CD4-positive, alpha-beta T cell treated with Interleukin-2 at 100 ng/mL for 4 hours (primary cell): ENCODE data around the gene RIPOR1.
A peak's percentile ranks its signal among the peaks of the same experiment; 100 is the strongest.

Source experiments
- DNase-seq: peaks from one replicate; pipeline ENCODE4 v3.0.0-alpha.2; 2020; ENCODE audit warnings: low spot score

Gene RIPOR1

DNA sequence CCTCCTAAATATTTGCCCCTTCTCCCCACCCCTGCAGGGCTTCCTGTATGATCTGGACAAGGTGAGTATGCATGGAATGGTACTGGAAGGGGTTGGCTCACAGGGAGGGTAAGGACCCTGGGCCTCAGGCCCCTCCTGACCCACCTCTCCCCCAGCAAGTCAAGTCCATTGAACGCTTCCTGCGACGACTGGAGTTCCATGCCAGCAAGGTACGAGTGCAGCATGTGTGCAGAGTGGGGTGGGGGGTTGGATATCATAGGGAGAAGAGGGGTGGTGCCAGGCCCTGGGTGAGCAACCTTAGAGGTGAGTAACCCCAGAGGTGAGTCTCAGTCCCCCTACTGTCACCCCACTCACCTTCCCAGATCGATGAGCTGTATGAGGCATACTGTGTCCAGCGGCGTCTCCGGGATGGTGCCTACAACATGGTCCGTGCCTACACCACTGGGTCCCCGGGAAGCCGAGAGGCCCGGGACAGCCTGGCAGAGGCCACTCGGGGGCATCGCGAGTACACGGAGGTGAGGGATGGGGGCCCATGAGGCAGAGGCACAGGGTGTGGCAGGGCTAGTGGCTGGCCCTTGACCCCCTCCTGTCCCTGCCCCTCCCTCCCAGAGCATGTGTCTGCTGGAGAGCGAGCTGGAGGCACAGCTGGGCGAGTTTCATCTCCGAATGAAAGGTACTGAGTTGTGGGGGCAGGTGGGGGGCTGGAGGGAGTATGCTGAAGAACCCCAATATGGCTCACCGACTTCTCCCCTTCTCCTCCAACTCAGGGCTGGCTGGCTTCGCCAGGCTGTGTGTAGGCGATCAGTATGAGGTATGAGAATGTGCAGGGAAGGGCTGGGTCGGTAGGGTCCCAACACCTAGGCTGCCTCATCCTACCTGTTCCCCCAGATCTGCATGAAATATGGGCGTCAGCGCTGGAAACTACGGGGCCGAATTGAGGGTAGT lies 11.3 kb downstream of the RIPOR1 start:
- no peak for DNase-seq

DNA sequence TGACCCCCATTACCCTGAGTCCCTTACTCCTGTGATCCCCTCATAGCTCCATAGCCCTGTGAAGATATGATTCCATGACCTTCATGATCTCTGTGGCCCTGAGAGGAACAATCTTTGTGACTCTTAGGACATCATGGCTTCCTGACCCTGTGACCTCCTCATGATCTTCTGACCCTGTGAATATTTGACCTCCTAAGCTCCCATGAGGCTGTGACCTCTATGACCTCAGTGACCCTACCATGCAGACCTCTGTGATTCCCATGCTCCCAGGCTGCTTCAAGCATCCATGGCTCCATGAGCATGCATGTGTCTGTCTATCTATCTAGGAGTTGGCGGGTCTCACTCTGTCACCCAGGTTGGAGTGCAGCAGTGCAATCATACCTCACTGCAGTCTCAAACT lies 12.1 kb downstream of the RIPOR1 start:
- no peak for DNase-seq

DNA sequence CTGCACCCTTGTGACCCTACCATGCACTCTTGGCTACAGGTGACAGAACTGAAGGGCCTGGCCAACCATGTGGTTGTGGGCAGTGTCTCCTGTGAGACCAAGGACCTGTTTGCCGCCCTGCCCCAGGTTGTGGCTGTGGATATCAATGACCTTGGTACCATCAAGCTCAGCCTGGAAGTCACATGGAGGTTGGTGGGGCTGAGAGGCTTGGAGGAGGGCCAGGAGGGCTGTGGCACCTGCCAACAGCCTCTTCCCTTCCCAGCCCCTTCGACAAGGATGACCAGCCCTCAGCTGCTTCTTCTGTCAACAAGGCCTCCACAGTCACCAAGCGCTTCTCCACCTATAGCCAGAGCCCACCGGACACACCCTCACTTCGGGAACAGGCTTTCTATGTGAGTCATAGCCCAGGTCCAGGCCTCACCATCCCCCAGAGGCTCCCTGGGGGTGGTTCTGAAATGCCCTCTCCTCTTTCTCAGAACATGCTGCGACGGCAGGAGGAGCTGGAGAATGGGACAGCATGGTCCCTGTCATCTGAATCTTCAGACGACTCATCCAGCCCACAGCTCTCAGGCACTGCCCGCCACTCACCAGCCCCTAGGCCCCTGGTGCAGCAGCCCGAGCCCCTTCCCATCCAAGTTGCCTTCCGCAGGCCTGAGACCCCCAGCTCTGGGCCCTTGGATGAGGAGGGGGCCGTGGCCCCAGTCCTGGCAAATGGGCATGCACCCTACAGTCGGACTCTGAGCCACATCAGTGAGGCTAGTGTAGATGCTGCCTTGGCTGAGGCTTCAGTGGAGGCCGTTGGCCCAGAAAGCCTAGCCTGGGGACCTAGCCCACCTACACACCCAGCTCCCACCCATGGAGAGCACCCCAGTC lies 13.0 kb downstream of the RIPOR1 start:
- DNase-seq, result no peak

DNA sequence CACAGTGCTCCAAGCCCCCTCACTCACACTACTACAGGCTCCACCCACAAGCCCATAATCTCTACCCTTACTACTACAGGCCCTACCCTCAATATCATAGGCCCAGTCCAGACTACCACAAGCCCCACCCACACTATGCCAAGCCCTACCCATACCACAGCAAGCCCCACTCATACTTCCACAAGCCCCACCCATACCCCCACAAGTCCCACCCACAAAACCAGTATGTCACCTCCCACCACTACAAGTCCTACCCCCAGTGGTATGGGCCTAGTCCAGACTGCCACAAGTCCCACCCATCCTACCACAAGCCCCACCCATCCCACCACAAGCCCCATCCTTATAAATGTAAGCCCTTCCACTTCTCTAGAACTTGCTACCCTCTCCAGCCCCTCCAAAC lies 13.8 kb downstream of the RIPOR1 start:
- peak; percentile 89 for DNase-seq

DNA sequence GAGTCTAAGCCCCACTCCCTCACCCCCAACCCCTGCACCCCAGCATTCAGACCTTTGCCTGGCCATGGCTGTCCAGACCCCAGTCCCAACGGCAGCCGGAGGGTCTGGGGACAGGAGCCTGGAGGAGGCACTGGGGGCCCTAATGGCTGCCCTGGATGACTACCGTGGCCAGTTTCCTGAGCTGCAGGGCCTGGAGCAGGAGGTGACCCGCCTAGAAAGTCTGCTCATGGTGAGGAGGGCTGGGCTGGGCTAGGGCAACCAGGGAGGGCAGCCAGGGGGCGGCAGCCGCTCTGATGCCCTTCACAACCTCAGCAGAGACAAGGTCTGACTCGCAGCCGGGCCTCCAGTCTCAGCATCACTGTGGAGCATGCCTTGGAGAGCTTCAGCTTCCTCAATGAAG lies 14.4 kb downstream of the RIPOR1 start:
- DNase-seq, result no peak

DNA sequence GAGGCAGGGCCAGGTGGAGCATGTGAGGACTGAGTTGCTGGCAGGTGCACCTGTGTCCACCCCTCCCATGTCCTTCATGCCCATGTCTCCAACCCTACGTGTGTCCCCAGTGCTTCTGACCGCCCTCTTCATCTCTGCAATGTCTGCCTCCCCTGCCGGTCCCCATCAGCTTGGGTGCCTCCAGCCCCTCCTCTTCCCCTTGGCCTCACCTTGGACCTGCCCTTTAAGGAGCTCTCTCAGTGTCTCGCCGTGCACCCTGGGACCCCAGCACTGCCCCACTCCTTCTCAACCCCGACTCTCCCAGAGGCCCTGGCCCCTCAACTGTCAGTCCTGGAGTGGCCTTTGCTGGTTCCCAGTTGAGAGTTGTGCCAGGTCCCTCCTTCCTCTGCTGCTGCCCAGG lies 15.0 kb downstream of the RIPOR1 start:
- no peak for DNase-seq

DNA sequence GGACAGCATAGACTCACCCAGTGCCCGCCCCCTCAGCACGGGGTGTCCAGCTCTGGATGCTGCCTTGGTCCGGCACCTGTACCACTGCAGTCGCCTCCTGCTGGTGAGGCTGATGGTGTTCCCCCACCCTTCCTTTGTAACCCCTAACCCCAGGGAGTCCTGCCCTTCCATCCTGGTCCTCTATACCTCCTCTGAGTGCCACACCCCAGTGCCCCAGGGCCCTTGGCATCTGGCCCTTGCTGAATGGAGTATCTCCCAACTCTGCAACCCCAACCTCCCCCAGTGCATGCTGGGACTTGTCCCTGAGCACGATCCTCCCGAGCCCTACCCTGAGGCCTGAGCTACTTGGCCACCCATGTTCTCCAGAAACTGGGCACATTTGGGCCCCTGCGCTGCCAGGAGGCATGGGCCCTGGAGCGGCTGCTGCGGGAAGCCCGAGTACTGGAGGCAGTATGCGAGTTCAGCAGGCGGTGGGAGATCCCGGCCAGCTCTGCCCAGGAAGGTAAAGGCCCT lies 15.8 kb downstream of the RIPOR1 start:
- no peak for DNase-seq

DNA sequence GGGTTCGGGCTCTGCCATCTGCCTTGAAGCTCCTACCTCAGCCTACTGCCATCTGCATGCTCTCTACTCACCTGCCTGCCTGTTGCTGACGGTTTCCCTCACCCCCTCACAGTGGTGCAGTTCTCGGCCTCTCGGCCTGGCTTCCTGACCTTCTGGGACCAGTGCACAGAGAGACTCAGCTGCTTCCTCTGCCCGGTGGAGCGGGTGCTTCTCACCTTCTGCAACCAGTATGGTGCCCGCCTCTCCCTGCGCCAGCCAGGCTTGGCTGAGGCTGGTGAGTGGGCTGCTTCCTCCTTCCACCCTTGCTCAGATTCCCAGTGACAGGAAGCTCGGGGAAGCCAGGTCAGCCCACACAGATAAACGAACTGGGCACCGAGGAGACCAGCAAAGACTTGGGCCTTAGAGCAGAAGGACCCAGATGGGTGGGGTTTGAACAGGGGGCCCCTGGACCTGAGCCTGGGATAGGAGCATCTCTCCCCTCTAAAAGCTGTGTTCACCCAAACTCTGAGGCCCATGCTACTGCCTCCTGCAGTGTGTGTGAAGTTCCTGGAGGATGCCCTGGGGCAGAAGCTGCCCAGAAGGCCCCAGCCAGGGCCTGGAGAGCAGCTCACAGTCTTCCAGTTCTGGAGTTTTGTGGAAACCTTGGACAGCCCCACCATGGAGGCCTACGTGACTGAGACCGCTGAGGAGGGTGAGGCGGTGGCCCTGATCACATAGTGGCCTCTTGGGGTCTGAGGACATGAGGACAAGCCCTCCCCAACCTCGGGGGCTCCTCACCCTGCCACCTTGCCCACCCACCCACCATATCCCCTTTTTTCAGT lies 16.4 kb downstream of the RIPOR1 start:
- DNase-seq, result no peak

DNA sequence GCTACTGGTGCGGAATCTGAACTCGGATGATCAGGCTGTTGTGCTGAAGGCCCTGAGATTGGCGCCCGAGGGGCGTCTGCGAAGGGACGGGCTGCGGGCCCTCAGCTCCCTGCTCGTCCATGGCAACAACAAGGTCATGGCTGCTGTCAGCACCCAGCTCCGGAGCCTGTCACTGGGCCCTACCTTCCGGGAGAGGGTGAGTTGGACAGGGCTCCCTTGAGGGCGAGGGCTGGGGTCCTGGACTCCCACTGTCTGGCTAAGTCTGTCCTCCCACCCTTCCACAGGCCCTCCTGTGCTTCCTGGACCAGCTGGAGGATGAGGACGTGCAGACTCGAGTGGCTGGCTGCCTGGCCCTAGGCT lies 17.0 kb downstream of the RIPOR1 start:
- no peak for DNase-seq

DNA sequence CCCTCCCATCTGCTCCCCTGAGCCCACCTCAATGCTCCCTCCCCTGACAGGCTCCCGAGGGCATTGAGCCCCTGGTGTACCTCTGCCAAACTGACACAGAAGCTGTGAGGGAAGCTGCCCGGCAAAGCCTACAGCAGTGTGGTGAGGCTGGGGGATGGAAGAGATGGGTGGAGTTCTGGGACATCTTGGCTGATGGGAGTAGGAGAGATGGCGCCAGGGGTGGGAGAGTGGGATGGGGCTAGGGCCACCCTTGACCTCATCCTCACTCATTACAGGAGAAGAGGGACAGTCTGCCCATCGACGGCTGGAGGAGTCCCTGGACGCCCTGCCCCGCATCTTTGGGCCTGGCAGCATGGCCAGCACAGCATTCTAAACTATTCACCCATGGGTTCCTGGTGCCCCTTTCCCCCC lies 17.5 kb downstream of the RIPOR1 start:
- no peak for DNase-seq

DNA sequence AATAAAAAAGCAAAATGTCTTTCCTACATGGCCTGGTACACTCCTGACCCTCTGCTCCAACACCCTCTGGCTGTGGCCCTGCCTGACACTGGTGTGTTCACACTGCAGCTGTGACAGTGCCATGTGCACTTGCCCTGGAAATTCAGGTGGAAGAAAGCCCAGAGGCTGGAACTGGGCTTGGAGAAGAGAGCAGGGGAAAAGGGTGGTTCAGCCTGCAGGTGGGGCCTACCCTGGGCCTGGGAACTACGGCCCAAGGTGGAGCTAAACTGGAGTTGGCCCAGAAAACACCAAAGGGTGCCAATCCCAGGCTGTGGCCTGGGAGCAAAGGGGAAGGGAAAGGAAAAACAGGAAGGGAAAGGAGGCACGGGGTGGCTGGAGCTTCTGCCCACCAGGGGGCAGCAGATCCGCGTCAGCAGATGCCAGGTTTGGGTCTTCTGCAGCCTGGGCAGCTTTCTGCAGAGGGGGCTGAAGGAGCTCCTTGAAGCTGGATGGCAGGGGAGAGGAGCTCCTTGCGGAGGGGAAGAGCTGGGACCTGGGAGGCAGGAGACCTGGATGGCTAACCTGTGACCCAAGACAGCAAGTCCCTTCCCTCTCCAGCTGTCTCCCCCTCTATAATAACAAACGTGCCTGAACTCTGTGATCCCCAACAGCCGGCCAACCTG lies 18.3 kb downstream of the RIPOR1 start:
- DNase-seq, result peak; percentile 76

DNA sequence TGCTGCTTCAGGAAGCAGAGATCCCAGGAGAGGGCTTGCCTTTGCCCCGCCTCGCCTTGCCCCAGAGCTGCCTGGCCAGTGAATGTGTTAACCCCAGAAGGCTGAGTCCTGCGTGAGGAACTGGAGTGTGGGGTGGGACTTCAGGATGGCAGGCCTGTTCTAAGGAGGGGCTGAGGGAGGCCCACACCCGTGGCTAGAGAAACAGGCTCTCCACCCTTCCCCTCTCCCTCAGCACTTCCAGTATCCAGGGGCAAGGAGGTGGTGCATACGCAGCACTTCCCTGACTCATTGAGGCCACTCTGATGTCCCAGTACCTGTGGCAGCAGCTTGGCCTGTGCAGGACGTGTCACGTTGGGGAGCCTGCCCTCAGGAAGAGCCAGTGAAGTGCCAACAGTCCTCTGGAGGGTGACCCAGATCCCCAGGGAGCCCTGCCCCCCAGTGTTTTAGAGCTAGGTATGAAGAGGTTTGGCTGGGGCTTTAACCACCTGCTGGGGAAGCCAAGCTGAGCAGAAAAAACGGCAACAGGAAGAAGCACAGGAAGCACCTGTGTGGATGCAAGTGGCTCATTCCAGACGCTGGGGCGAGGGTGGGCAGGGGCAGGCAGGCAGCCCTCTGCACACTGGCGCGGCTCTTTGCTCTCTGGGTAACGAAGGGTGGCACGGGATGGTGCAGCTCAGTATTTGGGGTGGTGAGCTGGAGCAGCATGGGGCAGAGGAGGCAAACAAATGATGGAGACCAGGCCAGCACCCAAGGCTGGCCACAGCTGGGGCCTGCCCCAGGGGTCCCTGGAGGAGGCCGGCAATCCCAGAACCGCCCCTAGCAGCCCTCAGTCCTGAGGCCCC lies 19.0 kb downstream of the RIPOR1 start:
- DNase-seq, result peak; percentile 50

DNA sequence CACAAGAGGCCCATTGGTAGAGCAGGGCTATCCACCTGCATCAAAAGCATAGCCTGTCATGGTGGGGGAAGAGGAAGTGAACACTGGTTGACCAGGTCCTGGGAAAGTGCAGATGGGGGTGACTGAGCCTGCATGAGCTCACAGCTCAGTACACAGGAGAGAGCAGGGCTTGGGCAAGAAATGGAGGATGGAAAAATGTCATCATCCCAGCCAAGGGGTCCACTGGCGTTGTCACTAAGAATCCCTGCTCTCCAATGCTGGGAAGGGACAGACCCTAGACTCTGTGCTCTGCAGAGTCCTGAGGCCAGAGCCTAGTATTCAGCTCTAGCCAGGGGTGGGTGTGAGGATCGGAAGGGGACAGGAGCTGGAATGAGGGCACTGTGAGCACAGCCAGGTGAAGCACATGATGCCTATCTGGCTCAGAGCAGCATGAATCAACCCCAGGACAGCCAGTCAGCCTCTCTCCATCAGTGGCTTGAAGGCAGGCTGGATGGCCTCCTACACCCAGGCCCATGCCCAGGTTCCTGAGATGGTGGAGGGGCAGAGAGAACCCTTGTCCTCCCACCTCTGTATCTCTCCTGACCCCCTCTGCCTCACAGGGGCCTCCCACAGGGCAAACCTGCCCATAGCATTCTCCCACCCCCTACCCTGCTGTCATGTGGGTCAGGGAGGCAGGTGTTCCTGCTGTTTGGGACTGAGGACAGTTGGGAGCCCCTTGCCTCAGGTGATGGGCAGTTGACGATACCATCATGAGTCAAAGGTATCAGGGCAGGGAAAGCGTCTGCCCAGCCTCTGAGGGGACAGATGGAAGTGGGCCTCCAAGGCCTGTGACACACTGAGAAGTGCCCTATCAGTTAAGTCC lies 19.9 kb downstream of the RIPOR1 start:
- no peak for DNase-seq

DNA sequence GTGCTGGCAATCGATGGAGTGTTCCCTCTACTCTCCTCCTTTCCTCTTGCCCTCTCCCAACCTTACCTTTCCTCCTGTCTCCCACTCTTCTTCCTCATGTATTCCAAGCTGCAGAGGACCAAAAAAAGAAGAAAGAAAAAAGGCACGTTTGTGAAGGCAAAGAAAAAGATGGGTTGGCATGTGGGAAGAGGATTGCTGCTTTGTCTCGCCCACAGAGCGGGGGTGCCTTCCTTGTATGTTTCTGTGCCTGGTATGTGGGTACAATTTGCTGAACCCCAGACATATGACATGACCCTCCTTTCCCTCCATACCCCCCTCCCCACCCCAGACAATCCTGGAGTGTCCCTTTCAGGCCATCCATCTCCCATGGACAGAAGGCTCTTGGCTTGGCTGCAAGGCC lies 20.6 kb downstream of the RIPOR1 start:
- no peak for DNase-seq

DNA sequence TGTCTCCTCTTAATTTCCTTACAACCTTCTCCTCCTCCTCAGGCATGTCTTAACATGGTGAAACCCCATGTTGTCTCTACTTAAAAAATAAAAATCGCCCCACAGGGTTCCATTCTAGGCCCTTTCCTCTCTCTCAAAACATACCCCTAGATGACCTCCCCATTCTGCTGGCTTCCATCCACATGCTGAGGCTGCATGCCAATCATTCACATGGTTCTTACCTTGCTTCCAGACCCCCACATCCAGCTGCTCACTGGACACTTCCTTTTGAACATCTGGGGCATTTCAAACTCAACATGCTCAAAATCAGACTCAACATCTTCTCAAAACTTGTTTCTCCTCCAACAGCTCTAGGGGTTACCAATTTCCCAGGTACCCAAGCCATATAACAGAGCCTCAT lies 21.3 kb downstream of the RIPOR1 start:
- DNase-seq, result no peak

DNA sequence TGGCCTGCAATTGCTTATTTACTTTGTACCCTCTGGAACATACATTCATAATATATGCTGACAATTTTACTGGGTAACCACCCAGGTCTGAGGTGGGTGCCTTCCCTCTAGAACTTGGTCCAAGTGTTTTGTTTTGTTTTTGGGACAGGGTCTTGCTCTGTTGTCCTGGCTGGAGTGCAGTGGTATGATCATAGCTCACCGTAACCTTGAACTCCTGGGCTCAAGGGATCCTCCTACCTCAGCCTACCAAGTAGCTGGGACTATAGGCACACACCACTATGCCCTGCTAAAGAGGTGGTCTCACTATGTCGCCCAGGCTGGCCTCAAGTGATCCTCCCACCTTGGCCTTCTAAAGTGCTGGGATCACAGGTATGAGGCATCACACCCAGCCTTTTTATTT lies 22.5 kb downstream of the RIPOR1 start:
- no peak for DNase-seq

DNA sequence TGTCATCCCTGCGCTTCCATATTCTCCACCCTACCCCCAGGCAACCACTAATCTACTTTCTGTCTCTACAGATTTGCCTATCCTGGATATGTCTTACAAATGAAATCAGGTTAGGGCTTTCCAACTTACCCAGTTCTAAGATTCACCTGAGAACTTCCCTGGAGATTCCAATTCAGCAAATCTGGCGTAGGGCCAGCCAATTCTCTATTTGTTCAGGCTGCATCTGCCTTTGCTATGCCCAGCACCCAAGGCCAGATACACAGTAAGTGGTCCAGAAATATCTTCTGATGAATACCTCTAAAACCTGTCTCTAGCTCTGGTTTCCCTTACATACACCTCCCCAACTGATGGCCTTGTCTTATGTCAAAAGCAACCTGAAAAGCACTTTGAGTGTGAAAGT lies 23.3 kb downstream of the RIPOR1 start:
- DNase-seq, result no peak

DNA sequence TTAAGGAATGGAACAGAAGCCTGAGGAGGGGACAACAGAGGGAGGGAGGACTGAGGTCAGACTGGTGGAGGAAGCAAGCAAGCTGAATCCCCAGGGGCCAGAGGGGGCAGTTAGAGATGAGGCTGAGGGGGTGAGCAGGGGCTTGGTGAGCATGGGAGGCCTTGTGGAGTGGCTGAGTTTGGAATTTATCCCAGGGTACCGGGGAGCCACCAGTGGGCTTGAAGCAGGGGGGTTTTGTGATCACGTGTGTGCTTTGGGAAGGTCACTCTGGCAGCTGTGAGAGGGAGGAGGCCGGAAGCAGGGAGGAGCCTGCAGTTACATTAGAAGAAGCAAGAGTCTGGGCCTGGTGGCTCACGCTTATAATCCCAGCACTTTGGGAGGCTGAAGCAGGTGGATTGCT lies 23.8 kb downstream of the RIPOR1 start:
- no peak for DNase-seq

DNA sequence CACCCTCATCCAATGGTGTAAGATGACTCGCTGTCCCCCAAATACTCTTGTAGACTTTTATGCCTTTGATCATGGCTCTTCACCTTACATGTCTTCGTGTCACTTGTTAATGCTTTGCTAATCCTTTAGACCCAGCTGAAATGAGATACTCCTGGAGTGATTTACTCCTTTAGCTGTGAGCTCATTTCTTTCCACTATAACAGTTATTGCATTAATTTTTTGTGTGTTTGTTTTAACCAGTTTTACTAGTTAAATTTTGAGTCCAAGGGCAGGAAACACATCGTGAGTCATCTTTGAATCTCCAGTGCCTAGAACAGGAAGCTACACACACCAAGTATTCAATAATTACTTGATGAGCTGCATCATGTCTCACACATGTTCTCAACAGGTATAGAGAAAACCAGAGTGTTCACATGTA lies 27.2 kb downstream of the RIPOR1 start:
- DNase-seq, result peak; percentile 82

DNA sequence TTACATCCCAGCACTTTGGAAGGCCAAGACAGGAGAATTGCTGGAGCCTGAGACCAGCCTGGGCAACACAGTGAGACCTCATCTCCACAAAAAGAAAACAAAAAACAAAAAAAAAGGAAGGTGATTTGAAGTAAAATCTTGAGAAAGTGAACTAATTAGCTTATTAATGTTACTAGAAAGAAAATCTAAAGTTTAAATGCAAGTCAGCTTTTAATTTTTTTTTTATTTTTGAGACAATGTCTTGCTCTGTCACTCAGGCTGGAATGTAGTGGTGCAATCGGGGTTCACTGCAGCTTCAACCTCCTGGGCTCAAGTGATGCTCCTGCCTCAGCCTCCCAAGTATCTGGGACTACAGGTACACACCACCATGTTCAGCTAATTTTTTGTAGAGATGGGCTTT lies 30.2 kb downstream of the RIPOR1 start:
- DNase-seq, result no peak
